Measurements from ENCODE around the gene ZDHHC7. TPM values are rescaled to one million over a fixed set of nuclear protein-coding genes. Genes with fewer than 3 reads are reported as not detected.
A peak's percentile ranks its signal among the peaks of the same experiment; 100 is the strongest.

Gene ZDHHC7
- total RNA-seq, 1 experiment from 2014 or later = 39.1 TPM

GRCh38 chr16:85005285-85006069 lies 5.9 kb downstream of the ZDHHC7 start:
- Histone ChIP-seq H3K27ac (ENCODE audit: insufficient read length, low read depth, low read length) (no peak overlapping the region), H3K27me3 (ENCODE audit: insufficient read depth, low read length) (no peaks in the 10 kb centered on the region), H2BK120ac (ENCODE audit: low read depth, low read length, poor library complexity, severe bottlenecking) (no peak overlapping the region), H3K4me1 (ENCODE audit: insufficient read depth, low read length) (peaks cover 2% of the 10 kb centered on the region; the same call in 1 of the 2 replicates), H4K8ac (replicated peaks; ENCODE audit: insufficient read length, low read depth, low read length) (no peak overlapping the region), H3K4me2 (ENCODE audit: insufficient read depth, insufficient read length, low read length) (no peak overlapping the region), H2AFZ (ENCODE audit: low read length) (no peak overlapping the region), H2BK5ac (ENCODE audit: insufficient read length, low read length) (no peak overlapping the region), H4K91ac (ENCODE audit: insufficient read length, low read depth, low read length) (no peak overlapping the region), H3K9me3 (ENCODE audit: control insufficient read depth, low read depth, low read length) (no peaks in the 10 kb centered on the region), H3K79me1 (ENCODE audit: insufficient read depth, low read depth, low read length, poor library complexity, severe bottlenecking) (peaks cover 5% of the 10 kb centered on the region), H3K18ac (ENCODE audit: insufficient read length, low read depth, low read length) (no peak overlapping the region), H3K79me2 (ENCODE audit: insufficient read depth, low read length) (peaks cover 28% of the 10 kb centered on the region; the same call in 1 of the 2 replicates), H3K56ac (ENCODE audit: insufficient read length, low read depth, low read length) (no peak overlapping the region), H3K4ac (ENCODE audit: low read depth, low read length) (no peak overlapping the region), H3K23me2 (ENCODE audit: insufficient read length, low read depth, low read length, poor library complexity, severe bottlenecking) (peaks cover 2% of the 10 kb centered on the region), H3K9ac (ENCODE audit: extremely low read depth, insufficient read length, low read length) (no peak overlapping the region), H2BK15ac (ENCODE audit: low read depth, low read length) (no peak overlapping the region), H2BK12ac (ENCODE audit: insufficient read length, low read depth, low read length) (no peak overlapping the region), H3K23ac (ENCODE audit: insufficient read length, low read depth, low read length) (no peak overlapping the region), H4K20me1 (ENCODE audit: control insufficient read depth, insufficient read depth, insufficient read length) (no peaks in the 10 kb centered on the region), H4K5ac (ENCODE audit: insufficient read length, low read depth, low read length) (no peak overlapping the region), H3K14ac (ENCODE audit: insufficient read depth, low read length) (no peak overlapping the region), H2BK20ac (ENCODE audit: low read depth, low read length, poor library complexity, severe bottlenecking) (no peak overlapping the region), H2AK5ac (ENCODE audit: insufficient read length, low read length) (no peak overlapping the region), H3T11ph (ENCODE audit: low read length) (no peak overlapping the region)
- no peak for DNase-seq
- Mint-ChIP-seq H3K27ac (peak overlapping the region; percentile 54 to 72 (median 65); a peak in 5 of 7 replicates), H3K27me3 (ENCODE audit: low read depth) (no peaks in the 10 kb centered on the region), H3K9me3 (no peaks in the 10 kb centered on the region), H3K4me3 (no peak overlapping the region), H3K36me3 (ENCODE audit: insufficient read depth in 1 of 3, low read depth in 3 of 3) (peaks cover 4% of the 10 kb centered on the region in 3 experiments; a peak in 1 of 7 replicates), H3K4me1 (peaks cover 37 to 42% of the 10 kb centered on the region in 2 experiments)
- TF ChIP-seq CTCF (conservative IDR thresholded peaks at IDR 0.05) = no peak
- no CpG with 5 or more reads among the region's 11 CpGs for WGBS (ENCODE audit: extremely low coverage, insufficient read length, low lambda C conversion rate)

All from H9 (cell line).